Limb (tissue), 2 donors: ENCODE results near the gene SPRR5.

ENCODE experiments used
- DNase-seq, 2 donors: peaks; one replicate each; pipeline ENCODE4 v3.0.0-alpha.2; 2016; ENCODE audit errors: extremely low spot score in 2 of 2

Gene SPRR5

GRCh38 chr1:152983234-152983633, 36.2 kb downstream of the SPRR5 start:
- no peak for DNase-seq

- DNase-seq: no peak
Observed at GRCh38 chr1:152983743-152984142, 36.7 kb downstream of the SPRR5 start, which contains the start of gene SPRR1A. Gene SPRR1A (plus strand): TSS chr1:152984081. CDS start chr1:152985231, 1,150 bp downstream.

GRCh38 chr1:152986578-152986977, 39.6 kb downstream of the SPRR5 start:
- DNase-seq: no peak

- no peak for DNase-seq
Observed at GRCh38 chr1:152993186-152993585, 46.2 kb downstream of the SPRR5 start.

GRCh38 chr1:152995842-152996241, 48.8 kb downstream of the SPRR5 start:
- no peak for DNase-seq

- no peak for DNase-seq
Observed at GRCh38 chr1:152996633-152997400, 49.8 kb downstream of the SPRR5 start.

GRCh38 chr1:152997901-152998300, 50.9 kb downstream of the SPRR5 start:
- DNase-seq: no peak

- no peak for DNase-seq
Observed at GRCh38 chr1:152998476-152998875, 51.5 kb downstream of the SPRR5 start.
